ENCODE measurements around the gene TRPV5.

Gene TRPV5

GRCh38 chr7:142872106-142872675, 61.4 kb downstream of the TRPV5 start:
- DNase-seq (ENCODE audit: low read depth in 3 of 3, low spot score in 1 of 3), result no peak

GRCh38 chr7:142871260-142872105, 62.1 kb downstream of the TRPV5 start:
- no peak for DNase-seq (ENCODE audit: low read depth in 3 of 3, low spot score in 1 of 3)

- no peak for DNase-seq (ENCODE audit: low read depth in 3 of 3, low spot score in 1 of 3)
Measured at GRCh38 chr7:142870566-142871259, 62.8 kb downstream of the TRPV5 start.

- no peak for DNase-seq (ENCODE audit: low read depth in 3 of 3, low spot score in 1 of 3)
Measured at GRCh38 chr7:142870147-142870559, 63.4 kb downstream of the TRPV5 start.

- DNase-seq (ENCODE audit: low read depth in 3 of 3, low spot score in 1 of 3), result no peak
Measured at GRCh38 chr7:142869434-142869833, 64.1 kb downstream of the TRPV5 start.

- no peak for DNase-seq (ENCODE audit: low read depth in 3 of 3, low spot score in 1 of 3)
Measured at GRCh38 chr7:142868986-142869415, 64.5 kb downstream of the TRPV5 start.

GRCh38 chr7:142868188-142868985, 65.2 kb downstream of the TRPV5 start:
- no peak for DNase-seq (ENCODE audit: low read depth in 3 of 3, low spot score in 1 of 3)

- no peak for DNase-seq (ENCODE audit: low read depth in 3 of 3, low spot score in 1 of 3)
Measured at GRCh38 chr7:142867398-142868187, 66.0 kb downstream of the TRPV5 start.

GRCh38 chr7:142867097-142867378, 66.5 kb downstream of the TRPV5 start:
- no peak for DNase-seq (ENCODE audit: low read depth in 3 of 3, low spot score in 1 of 3)

GRCh38 chr7:142866361-142867096, 67.0 kb downstream of the TRPV5 start:
- DNase-seq (ENCODE audit: low read depth in 3 of 3, low spot score in 1 of 3), result no peak

- DNase-seq (ENCODE audit: low read depth in 3 of 3, low spot score in 1 of 3), result no peak
Measured at GRCh38 chr7:142865766-142866165, 67.8 kb downstream of the TRPV5 start.

GRCh38 chr7:142864980-142865747, 68.4 kb downstream of the TRPV5 start:
- no peak for DNase-seq (ENCODE audit: low read depth in 3 of 3, low spot score in 1 of 3)

- DNase-seq (ENCODE audit: low read depth in 3 of 3, low spot score in 1 of 3), result no peak
Measured at GRCh38 chr7:142863891-142864685, 69.5 kb downstream of the TRPV5 start.

- no peak for DNase-seq (ENCODE audit: low read depth in 3 of 3, low spot score in 1 of 3)
Measured at GRCh38 chr7:142862786-142863400, 70.7 kb downstream of the TRPV5 start.

GRCh38 chr7:142862351-142862750, 71.2 kb downstream of the TRPV5 start:
- DNase-seq (ENCODE audit: low read depth in 3 of 3, low spot score in 1 of 3), result no peak

- DNase-seq (ENCODE audit: low read depth in 3 of 3, low spot score in 1 of 3), result no peak
Measured at GRCh38 chr7:142860968-142861367, 72.6 kb downstream of the TRPV5 start.

- DNase-seq (ENCODE audit: low read depth in 3 of 3, low spot score in 1 of 3), result no peak
Measured at GRCh38 chr7:142859829-142860228, 73.7 kb downstream of the TRPV5 start.

GRCh38 chr7:142859411-142859810, 74.1 kb downstream of the TRPV5 start:
- DNase-seq (ENCODE audit: low read depth in 3 of 3, low spot score in 1 of 3), result no peak
